A172 (cell line): ENCODE measurements around the gene SAMD11. TPM values are rescaled to one million over a fixed set of nuclear protein-coding genes. Genes with fewer than 3 reads are reported as not detected.
"Not testable (repeated sequence)": the region's sequence is repeated elsewhere in the genome, so short reads cannot be mapped to it uniquely, and the experiment has no call there.

ENCODE experiments used
- DNase-seq: peaks from one replicate; pipeline ENCODE4 v3.0.0-alpha.2; 2015; ENCODE audit warnings: low spot score
- total RNA-seq: library from RNA; depleted of rRNA; stranded (reverse); fragments of >200 nt; shearing (Covaris generic); gene quantifications from 2 replicates; pipeline ENCODE4 v1.2.3, GENCODE V29; 2014

Gene SAMD11
- total RNA-seq, 1 experiment from 2014 or later = 62.7 TPM

GRCh38 chr1:943545-944340 lies 20.0 kb downstream of the SAMD11 start:
- DNase-seq = no peak

GRCh38 chr1:944341-945325 lies 20.9 kb downstream of the SAMD11 start:
- no peak for DNase-seq

DNA sequence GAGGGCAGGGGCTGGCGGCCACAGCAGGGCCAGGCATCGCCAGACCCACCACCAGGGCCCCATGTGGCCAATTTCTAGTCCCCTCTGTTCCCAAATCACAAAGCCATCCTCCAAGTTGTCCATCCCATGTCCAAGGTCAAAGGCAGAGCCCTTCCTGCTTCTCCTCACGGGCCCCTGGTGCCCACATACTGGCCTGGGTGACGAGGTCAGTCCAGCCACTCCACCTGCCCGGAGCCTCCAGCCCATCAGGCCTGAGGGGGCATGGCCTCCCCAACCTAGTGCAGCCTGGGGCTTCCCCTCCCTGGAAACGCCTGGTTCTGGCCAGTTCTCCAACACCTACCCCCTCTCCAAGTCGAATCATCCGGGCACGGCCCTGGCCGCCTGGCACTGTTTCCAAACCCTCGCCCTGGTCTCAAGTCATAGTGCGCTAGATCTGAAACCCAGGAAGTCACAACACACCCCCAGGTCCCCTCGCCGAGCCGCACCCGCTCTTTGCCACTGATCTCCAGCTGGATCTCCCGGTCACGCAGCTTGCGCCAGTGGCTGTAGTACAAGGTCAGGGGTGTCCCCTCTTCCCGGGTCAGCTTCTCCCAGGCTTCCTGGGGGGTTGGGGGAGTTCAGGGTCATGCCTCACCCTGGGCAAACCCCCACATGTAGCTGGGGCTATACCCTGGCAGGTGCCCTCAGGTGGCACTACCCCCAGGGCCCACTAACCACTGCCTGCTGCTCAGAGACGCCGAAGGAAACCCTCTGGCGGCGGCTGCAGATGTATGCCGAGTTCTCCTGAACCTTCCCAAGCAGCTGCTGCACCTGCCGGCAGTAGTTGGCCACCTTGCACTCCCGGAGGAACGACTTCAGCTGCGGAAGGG lies 22.2 kb downstream of the SAMD11 start:
- no peak for DNase-seq

GRCh38 chr1:946811-947210 lies 23.1 kb downstream of the SAMD11 start:
- not testable (repeated sequence) for DNase-seq

GRCh38 chr1:947958-948357 lies 24.2 kb downstream of the SAMD11 start:
- no peak for DNase-seq

DNA sequence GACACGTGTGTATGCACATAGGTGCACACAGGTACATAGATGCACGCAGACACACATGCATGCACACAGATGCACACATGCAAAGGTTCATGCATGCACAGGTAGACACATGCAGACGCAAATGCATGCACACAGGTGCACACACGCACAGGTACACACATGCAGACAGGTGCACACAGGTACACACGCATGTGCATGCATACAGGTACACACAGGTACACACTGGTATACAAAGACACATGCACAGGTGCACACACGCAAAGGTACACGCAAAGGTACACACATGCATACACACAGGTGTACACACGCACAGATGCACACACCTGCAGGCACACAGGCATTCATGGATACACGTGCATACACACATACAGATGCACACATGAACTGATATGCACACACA lies 26.5 kb downstream of the SAMD11 start:
- DNase-seq = no peak

- no peak for DNase-seq
These were observed 27.2 kb downstream of the SAMD11 start for GRCh38 chr1:950881-951280.

GRCh38 chr1:951364-951763 lies 27.6 kb downstream of the SAMD11 start:
- DNase-seq = no peak

GRCh38 chr1:952201-952600 lies 28.5 kb downstream of the SAMD11 start:
- DNase-seq = no peak

- no peak for DNase-seq
These were observed 28.9 kb downstream of the SAMD11 start for GRCh38 chr1:952603-953002.

DNA sequence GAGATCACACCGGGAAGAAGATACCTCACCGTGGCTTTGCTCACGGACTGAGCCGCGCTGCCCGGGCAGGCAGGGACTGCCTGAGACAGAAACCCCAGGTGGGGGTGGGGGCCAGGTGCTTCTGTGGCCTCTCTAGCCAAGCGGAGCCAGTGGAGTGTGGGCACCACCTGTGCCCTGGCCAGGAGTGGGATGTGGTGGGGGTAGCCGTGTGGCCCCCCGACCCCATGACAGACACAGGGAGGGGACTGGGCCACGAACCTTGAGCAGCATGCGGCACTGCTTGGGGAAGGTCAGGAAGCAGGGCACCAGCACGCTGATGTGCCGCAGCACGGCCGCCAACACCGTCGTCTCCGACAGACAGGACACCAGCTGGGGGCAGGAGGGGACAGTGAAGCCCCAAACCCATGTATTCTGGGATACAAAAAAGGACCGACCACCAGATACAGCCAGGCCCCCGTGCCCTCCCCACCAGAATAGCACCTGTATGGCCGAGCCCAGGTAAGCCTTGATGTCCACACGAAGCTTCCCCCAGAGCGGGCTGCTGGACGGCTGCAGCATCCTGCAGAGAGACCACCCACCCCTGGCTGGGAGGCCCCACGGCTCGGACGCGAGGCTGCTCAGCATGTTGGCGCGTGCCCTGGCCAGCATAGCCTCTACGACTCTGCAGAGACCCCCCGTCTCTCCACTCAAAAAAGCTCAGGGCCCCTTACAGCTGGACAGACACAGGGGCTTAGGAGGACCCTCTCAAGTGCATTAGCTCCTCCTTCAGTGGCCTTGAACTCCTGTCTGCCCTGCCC lies 30.0 kb downstream of the SAMD11 start:
- DNase-seq = no peak

DNA sequence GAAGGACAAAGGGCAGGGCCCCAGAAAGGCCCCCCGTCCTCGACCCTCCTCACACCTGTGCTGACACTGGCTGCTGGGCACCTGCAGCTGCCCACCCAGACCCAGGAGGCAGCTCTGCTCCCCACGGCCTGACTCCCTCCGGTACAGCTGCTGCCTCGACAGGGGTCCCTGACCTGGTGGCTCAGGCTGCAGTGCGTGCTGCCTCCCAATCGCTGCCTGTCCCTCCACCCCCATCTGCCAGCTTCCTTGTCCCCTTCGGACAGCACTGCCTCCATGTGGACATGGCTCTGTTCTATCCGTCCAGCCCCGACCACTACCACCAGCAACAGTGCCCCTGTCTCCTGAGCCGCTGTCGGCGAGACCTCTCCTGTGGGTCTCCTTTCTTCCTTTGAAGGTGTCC lies 31.2 kb downstream of the SAMD11 start:
- no peak for DNase-seq

GRCh38 chr1:955474-955873 lies 31.8 kb downstream of the SAMD11 start:
- no peak for DNase-seq

- DNase-seq = no peak
These were observed 32.9 kb downstream of the SAMD11 start for GRCh38 chr1:956636-957035.

DNA sequence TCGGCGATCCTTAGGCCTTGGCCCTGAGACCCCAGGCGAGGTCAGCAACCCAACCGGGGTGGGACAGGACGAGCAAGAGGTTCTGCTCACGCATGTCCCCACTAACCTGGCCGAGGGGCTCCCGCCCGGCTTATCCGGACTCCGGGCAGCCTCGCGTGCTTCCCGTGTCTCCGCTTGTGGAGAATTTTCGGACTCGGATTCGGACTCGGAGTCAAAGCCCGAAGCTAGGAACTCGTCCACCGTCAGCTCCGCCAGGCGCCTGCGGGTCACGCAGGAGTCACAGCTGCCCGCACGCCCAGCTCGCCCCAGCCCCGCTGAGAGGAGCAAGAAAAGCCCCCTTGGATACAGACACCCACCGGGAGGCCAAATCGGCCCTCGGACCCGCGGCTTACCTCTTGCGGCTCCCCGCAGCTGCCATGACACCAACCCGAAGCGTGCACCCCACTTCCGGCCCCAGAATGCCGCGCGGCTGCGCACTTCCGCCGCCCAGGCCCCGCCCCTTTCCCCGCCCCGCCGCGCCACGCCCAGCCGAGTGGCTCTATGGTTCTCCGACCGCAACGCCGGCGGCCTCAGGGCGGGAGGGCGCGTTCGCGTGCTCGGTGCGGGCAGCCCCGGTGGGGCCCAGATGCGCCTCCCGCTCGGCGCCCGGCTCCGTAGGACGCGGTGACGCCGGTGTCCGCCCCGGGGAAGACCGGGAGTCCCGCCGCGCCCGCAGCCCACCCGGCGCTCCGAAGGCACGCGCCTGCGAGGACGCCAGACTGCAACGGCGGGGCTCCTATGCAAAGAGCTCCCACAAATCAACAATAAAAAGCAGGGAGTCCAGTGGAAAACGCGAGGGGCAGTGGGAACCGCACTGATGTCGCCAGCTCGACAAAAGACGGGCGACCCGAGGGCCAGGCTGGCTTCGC lies 35.4 kb downstream of the SAMD11 start, which contains the start of gene NOC2L:
NOC2L (minus strand) TSS at position 434 of the 908 bp plus-strand sequence; CDS start at position 418, 16 bp downstream.
- DNase-seq = peak; percentile 47

DNA sequence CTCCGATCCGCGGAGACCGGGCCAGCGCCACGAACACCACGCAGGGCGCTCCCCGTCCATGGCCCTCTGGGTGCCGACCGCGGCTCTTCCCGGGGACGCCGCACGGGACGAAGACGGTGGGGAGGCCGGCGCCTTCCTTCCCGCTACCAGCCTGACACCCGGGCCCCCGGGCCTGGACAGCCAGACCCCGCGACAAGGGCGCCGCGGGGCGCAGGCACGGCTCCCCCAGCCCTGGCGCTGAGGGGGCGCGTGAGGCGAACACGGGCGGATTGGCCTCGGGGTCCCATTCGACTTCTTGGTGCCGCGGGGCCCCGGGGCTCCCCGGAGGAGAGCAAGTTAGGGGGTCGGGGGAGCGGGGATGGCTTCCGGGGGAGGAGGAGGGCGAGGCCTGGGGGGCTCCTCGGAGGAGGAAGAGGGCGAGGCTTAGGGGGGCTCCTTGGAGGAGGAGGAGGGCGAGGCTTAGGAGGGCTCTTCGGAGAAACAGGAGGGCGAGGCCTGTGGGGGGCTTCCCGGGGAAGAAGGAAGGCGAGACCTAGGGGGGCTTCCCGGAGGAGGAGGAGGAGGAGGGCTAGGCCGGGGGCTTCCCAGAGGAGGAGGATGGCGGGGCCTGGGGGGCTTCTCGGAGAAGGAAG lies 36.1 kb downstream of the SAMD11 start:
- DNase-seq = no peak

- DNase-seq = no peak
These were observed 36.8 kb downstream of the SAMD11 start, which contains the start of gene KLHL17 for GRCh38 chr1:960363-961131. Gene KLHL17, plus strand, starts transcription at chr1:960584. Its CDS starts 110 bp downstream, at chr1:960694.

DNA sequence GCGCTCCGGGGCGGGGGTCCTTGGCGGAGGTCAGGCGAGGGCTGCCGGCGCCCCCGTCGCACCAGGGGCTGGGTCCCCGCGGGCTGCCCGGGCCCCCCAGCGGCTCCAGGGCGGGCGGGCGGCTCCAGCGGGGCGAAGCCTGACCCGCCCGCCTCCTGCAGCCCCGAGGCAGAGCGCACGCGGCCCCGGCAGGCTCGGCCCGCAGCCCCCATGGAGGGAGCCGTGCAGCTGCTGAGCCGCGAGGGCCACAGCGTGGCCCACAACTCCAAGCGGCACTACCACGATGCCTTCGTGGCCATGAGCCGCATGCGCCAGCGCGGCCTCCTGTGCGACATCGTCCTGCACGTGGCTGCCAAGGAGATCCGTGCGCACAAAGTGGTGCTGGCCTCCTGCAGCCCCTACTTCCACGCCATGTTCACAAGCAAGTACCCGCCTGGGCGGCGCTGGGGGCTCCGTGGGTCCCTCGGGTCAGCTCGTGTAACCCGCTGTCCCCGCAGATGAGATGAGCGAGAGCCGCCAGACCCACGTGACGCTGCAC lies 37.5 kb downstream of the SAMD11 start:
- no peak for DNase-seq
